HG03045 (cell line): Measurements from ENCODE around the gene SLC35G6.
"Not testable (repeated sequence)": the region's sequence is repeated elsewhere in the genome, so short reads cannot be mapped to it uniquely, and the experiment has no call there.

Experiments used
- ATAC-seq: cut with Tn5 transposase; IDR thresholded peaks from one replicate; pipeline ENCODE4 v1.9.1; 2021; ENCODE audit warnings: mild to moderate bottlenecking, moderate library complexity; ENCODE audit not compliant: unreplicated experiment

SLC35G6 gene

DNA sequence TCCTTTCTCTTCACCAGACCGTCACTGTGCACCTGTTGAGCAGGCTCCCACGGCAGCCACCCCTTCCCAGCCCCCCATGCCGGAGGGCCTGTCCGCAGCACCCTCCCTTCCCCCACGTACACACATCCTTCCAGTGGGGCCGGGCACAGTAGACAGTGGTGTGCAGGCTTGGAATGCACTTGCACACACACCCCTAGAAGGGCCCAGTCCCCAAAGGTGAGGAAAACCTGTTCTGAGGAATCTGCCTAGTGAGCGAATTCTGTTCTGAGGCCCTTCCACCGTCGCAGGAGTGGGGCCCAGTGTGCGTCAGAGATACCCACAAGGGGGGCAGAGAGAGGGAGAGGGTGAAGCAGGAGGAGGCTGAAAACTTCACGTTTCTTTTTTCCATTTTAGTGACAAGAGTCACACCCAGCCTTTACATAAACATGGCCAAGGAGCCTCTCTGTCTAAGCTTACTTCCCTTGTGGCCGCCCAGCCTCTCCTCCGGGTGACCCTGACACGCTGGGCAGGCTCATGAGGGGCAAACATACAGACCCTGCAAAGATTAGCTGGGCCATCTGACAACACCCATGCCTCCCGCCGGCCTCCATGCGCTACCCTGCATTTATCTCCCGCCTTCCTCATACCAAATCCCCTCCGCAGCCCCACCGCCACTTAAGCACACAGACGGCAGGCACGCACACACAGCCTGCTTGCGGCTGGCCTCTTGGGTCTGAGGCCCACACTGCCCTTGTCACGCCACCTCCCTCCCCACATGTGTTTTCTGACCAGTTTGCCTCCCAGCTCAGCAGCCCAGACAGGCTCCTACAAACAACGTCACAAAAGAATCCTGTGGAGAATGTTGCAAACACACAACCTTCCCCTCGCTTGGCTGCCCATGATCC lies 3.6 kb upstream of the SLC35G6 start:
- ATAC-seq, result no peak

DNA sequence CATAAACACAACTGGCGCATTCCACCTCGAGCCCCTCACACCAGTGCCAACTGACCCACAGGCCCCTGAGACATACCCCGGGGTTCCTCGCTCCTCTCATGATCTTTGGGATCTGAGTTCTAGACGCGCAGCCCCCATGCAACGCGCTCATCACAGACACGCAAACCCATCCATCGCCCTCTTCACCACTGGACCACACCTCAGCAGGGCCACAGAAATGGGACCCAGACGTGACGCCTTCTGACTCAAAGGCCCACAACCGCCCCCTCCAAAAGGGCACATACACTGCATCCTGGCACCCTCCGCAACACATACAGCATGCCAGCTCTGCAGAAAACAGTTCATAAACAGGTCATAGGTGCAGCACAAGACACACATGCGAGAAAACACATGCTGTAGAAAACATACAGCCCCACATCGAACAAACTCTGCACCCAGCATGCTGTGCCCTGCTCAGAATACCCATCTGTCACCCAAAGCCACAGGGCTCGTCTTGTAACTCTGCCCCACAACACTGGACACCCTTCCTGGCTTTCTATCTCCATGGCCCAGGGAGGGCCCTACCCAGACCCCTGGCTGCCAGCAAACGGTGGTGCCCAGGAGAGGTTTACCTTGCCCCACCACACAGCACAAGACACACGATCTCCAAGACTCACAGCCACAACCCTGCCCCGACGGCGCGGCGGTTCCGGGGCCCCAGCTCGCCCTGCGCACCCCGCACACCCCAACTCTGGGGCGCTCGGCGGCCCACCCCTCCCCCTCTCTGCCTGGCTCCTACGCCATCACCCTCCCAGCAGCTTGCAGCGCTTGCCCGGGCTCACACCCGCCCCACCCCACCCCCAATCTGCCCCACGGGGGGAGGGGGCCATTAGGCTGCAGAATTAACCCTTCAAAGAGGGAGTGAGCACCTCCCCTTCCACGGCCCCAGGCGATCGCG lies 2.7 kb upstream of the SLC35G6 start:
- no peak for ATAC-seq

DNA sequence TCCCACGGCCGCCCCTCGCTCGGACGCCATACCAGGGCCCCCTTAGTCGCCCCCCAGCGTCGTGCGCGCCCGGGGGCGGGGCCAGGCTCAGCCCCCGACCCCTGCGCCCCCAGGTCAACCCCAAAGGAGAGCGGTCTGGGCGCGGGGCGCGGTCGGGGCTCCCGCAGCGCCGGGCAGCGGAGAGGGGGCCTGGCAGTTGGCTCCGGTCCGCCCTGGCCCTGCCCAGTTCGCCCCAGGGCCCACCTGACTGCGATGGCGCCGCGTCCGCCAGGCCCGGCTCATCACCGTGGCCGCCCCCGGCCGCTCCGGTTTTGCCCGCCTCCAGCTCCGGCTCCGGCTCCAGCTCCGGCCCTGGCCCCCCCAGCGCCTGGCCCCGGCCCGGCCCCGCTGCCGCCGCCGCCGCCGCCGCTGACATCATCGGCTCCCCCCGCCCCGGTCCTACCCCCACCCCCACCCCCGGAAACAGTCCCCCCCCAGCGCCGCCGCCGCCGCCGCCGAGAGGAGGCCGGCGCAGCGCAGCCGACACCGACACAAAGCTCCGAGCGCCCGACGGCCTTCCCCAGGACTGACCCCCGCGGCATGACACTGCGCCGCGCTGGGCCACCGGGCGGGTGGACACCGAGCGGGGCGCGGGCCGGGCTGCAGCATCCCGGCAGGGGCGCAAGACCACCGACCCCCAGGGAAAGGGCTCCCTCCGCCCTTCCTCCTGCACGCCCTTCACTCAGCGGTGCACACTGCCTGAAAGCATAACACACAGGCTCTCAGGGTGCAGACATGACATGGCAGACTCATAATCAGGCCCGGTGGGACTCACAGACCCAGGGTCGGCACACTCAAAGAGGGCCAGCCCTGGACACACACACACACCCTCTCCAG lies 1.8 kb upstream of the SLC35G6 start, which contains the start of gene ZBTB4:
TSS of gene ZBTB4 (minus strand) at position 419 of the 876 bp plus-strand sequence. CDS start 12,830 bp downstream, outside the sequence.
- no peak for ATAC-seq

DNA sequence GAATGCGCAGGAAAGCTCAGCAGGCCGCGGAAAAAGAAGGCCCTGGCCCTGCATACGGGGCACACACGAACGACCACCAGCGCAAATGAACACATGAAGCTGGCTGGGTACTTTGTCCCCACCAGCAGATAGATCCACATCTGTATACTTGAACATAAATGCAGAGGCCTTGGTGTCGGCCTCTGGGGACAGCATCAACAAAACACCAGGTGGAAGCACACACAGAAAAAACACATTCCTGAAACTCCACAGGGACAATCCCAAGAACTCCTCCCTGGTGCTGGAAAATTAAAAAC lies 1.2 kb upstream of the SLC35G6 start:
- ATAC-seq, result no peak

DNA sequence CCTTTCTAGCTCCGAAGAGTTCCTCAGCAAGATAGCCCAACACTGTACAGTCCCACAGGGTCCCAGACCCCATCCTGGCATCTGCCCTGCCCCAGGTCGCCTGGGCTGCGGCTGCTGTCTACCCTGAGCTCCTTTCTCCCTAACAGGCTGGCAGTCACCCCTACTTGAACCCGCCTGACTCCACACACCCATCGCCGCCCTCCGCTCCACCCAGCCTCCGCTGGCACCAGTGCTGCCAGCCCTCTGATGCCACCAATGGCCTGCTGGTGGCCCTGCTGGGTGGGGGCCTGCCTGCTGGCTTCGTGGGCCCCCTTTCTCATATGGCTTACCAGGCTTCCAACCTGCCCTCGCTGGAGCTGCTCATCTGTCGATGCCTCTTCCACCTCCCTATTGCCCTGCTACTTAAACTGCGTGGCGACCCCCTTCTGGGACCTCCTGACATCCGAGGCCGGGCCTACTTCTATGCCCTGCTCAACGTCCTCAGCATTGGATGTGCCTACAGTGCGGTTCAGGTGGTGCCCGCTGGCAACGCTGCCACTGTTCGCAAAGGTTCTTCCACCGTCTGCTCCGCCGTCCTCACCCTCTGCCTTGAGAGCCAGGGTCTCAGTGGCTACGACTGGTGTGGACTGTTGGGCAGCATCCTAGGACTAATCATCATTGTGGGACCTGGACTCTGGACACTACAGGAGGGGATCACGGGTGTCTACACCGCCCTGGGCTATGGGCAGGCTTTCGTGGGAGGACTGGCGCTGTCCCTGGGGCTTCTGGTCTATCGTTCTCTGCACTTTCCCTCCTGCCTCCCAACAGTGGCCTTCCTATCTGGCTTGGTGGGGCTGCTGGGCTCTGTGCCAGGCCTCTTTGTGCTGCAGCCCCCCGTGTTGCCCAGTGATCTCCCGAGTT lies 846 bp downstream of the SLC35G6 start:
- ATAC-seq, result not testable (repeated sequence)

DNA sequence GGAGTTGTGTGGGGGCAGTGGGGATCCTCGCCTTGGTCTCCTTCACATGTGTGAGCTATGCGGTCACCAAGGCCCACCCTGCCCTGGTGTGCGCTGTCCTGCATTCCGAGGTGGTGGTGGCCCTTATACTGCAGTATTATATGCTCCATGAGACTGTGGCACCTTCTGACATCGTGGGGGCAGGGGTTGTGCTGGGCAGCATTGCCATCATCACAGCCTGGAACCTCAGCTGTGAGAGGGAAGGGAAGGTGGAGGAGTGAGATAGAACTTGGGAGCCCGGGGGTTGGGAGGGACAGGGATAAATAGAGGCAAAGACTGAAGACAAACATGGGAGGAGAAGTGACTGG lies 1.5 kb downstream of the SLC35G6 start:
- ATAC-seq, result not testable (repeated sequence)

DNA sequence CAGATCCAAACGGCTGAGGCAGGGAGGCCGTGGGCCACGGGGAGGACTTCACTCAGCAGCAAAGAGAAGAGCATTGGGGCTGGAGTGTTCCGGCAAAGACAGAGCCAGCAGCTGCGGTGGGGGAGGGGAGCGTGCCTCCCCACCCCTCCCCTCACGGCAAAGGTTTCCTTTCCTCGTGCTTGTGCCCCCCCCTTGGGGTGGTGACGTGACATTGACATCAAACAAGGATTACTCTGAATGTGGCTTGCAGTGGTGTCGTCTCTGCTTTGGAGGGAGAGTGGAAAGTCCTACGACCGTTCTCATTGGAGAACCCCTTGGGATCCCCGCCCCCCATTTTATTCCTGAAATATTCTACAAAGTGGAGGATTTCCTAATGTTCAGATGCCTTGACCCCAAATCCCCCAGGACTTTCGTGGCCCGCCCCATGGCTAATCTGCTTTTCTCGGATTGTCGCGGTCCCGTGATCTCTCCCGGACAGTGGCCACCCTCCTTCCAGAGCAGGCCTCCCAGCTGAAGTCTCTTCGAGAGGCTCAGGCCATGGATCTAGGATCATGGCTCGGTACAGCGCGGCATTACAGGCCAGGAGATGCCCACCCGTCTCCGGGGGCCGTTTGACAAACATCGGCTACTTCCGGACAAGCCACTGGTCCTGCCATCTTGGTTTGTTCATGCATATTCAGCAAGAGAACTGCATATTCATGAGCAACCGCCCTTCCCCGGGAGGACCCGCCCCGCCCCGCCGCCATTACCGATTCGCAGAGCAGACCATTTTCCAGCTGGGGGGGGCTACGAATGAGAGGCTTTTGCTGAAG lies 2.2 kb downstream of the SLC35G6 start:
- ATAC-seq, result peak; percentile 34

DNA sequence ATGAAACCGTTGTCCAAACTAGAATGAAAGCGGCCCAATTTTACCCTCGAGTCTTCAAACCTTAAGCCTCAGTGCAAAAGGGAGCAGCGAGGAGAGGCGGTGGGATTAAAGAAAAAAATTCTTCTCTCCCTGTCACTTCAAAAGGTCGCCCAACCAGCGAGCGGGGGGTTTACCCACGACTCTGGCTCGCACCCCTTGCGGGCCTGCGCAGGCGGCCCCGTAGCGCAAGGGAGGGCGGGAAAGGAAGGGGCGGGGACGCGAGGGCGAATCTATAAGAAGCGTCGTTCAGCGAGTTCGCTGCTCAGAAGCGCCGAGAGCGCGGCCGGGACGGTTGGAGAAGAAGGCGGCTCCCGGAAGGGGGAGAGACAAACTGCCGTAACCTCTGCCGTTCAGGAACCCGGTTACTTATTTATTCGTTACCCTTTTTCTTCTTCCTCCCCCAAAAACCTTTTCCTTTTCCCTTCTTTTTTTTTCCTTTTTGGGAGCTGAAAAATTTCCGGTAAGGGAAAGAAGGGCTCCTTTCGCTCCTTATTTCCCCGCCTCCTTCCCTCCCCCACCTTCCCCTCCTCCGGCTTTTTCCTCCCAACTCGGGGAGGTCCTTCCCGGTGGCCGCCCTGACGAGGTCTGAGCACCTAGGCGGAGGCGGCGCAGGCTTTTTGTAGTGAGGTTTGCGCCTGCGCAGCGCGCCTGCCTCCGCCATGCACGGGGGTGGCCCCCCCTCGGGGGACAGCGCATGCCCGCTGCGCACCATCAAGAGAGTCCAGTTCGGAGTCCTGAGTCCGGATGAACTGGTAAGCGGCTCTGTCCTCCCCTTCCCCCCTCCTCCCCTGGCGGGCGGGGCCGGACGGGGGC lies 3.0 kb downstream of the SLC35G6 start, which contains the start of gene POLR2A:
TSS of gene POLR2A (plus strand) at position 300 of the 852 bp plus-strand sequence.
- ATAC-seq, result peak; percentile 57

DNA sequence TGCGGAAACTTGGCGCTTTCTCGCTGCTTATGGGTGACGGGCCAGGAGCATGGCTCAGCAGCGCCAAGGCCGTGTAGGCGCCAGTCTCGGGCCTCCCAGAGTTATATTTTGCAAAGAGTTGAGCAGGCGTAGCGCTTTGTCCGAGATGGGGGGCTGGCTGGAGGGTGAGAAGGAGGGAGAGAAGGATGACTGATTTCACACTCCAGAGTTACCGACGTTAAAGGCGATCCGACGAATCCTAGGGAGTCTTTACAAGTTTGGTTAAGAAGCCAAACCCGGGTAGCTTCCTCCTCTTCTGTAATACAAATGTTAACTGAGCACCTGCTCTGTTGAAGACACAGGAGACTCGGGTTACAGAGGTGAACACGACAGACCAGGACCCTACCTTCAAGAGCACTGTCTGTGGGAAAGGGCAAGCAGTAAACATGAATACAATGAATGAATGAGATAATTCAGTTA lies 3.7 kb downstream of the SLC35G6 start:
- no peak for ATAC-seq

DNA sequence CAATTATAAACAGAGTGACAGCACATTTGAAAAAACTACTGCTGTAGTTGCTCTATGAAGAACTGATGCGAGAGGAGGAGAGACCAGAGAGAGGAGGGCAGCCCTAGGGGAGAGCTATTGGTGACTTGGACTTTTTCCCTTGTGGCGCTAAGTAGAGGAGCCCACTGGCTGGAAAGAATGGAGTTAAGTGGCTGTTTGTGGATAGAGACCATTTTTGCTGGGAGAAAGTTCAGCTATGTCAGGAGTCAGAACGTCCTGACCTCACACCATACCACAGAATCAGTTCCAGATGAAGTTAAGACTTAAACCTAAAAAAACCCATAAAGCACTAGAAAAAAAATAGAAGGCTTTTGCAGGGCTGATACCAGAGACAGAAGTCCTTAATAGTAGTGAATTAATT lies 4.9 kb downstream of the SLC35G6 start:
- ATAC-seq, result no peak

DNA sequence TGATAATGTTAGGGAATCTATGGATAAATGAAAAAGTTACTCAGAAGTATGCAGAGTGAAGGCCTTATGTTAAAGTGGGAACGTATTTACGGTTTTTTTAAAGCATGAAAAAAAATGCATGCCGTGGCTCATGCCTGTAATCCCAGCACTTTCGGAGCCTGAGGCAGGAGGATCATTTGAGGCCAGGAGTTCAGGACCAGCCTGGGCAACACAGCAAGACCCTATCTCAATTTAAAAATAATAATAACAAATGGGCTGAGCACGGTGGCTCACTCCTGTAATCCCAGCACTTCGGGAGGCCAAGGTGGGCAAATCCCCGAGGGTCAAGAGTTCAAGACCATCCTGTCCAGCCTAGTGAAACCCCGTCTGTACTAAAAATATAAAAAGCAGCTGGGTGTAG lies 8.9 kb downstream of the SLC35G6 start:
- ATAC-seq, result no peak

DNA sequence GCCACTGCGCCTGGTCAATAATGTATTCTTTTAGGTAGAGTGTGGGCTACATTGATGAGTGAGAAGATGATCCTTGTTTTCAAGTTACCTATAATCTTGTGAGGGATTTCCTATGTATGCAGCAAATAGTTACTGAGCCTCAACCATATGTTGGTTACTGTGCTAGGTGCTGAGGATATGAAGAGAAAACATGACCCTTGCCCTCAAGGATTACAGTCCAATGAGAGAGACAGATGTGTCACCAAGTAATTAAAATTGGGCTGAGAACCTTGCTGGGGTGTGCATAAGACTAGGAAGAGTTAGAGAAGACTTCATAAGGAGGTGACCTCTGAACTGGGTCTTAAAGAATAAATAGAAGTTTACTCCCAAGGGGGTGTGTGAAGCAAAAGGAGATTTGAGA lies 10.3 kb downstream of the SLC35G6 start:
- ATAC-seq, result no peak

DNA sequence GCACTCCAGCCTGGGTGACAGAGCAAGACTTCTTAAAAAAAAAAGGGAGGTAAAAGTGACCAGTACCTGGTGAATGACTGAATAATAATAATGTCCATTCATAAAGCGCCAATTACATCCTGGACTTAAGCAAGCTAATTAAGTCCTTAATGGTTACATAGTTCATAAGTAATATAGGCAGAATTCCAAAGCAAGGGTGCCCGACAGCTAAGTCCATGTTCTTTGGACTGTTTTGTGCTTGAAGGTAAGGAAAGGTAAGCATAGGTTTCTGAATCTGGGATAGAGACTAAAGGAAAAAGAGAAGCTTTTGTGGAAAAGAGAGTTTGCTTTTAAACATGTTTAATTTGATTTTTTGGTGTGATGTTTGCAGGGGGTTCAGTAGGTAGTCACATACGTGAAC lies 12.7 kb downstream of the SLC35G6 start:
- no peak for ATAC-seq

DNA sequence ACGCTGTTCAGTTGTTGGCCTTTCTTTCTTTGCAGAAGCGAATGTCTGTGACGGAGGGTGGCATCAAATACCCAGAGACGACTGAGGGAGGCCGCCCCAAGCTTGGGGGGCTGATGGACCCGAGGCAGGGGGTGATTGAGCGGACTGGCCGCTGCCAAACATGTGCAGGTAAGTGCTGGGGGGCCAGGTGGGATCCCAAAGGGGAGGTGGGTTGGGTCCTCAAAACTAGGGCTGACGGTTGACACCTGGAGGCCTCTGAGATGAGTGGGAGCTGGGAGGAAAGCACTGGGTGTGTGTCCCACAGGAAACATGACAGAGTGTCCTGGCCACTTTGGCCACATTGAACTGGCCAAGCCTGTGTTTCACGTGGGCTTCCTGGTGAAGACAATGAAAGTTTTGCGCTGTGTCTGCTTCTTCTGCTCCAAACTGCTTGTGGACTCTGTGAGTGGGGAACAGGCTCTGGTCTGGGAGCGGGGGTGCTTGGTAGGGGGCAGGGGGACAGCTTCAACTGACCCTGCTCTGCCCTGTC lies 14.7 kb downstream of the SLC35G6 start:
- no peak for ATAC-seq

DNA sequence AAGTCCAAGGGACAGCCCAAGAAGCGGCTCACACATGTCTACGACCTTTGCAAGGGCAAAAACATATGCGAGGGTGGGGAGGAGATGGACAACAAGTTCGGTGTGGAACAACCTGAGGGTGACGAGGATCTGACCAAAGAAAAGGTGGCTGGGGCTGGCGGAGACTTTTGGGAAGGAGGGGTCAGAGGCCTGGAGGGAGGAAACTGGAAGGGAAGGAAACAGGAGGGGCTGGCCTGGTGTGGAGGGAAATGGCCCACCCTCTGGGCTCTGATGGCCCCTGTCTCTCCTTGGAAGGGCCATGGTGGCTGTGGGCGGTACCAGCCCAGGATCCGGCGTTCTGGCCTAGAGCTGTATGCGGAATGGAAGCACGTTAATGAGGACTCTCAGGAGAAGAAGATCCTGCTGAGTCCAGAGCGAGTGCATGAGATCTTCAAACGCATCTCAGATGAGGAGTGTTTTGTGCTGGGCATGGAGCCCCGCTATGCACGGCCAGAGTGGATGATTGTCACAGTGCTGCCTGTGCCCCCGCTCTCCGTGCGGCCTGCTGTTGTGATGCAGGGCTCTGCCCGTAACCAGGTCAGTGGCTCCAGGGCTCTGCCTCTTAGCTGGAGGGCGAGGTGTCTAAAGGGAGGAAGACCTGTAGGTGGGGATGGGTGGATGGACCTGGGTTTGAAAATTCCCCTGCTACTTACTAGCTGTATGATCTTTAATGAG lies 15.4 kb downstream of the SLC35G6 start:
- ATAC-seq, result no peak

DNA sequence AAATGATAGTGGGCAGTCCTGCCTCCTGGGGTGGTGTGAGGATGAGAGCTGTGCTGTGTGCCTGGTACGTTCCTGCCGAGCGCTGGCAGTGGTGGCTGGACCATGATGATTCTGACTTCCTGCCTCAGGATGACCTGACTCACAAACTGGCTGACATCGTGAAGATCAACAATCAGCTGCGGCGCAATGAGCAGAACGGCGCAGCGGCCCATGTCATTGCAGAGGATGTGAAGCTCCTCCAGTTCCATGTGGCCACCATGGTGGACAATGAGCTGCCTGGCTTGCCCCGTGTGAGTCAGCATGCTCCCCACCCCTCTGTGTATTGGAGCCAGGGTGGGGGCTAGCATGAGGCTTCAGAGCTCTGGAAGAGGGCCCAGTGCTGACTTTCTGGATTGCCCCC lies 16.0 kb downstream of the SLC35G6 start:
- ATAC-seq, result no peak

DNA sequence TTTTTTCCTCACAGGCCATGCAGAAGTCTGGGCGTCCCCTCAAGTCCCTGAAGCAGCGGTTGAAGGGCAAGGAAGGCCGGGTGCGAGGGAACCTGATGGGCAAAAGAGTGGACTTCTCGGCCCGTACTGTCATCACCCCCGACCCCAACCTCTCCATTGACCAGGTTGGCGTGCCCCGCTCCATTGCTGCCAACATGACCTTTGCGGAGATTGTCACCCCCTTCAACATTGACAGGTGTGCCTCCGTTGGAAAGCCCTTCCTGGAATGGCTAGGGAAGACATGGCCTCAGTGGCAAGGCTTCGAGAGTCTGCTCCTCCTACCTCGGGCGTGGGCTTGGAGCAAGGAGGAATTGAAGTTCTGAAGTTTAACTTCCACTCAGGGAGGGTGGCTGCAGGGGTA lies 16.4 kb downstream of the SLC35G6 start:
- no peak for ATAC-seq
